ENCODE results near the gene RP9. TPM values are rescaled to one million over a fixed set of nuclear protein-coding genes. Genes with fewer than 3 reads are reported as not detected.

RP9 gene
- total and polyA plus RNA-seq, 2 of the 13 experiments (the other 11 are each of a cell fraction or from before 2014, with no cell fraction given) = 14.2 to 18.6 TPM

GRCh38 chr7:33062023-33062781, 47.0 kb downstream of the RP9 start, which contains the start of gene NT5C3A (continued):
- TF ChIP-seq ARID4A (CRISPR knock-in tag; IDR thresholded peaks at IDR 0.05; ENCODE audit: borderline replicate concordance) (peak; percentile 83), HHEX (CRISPR knock-in tag; IDR thresholded peaks at IDR 0.05) (no peak), ZNF414 (CRISPR knock-in tag; IDR thresholded peaks at IDR 0.05) (no peak), DNMT1 (CRISPR knock-in tag; IDR thresholded peaks at IDR 0.05) (no peak), ZBTB4 (CRISPR knock-in tag; IDR thresholded peaks at IDR 0.05; ENCODE audit: borderline replicate concordance) (no peak), IRF2 (CRISPR knock-in tag; IDR thresholded peaks at IDR 0.05) (no peak), CEBPG (CRISPR knock-in tag; IDR thresholded peaks at IDR 0.05) (no peak), ZHX2 (IDR thresholded peaks at IDR 0.05; ENCODE audit: low read depth) (no peak), ZHX2 (CRISPR knock-in tag; IDR thresholded peaks at IDR 0.05; ENCODE audit: borderline replicate concordance) (no peak), PRDM10 (CRISPR knock-in tag; IDR thresholded peaks at IDR 0.05; ENCODE audit: low read depth) (no peak)
